Keratinocyte (primary cell): Measurements from ENCODE around the gene TBC1D19.

Experiments used
- EZH2 ChIP-seq: IDR thresholded peaks from one replicate; pipeline ENCODE4 v1.6.1; 2012; ENCODE audit warnings: inconsistent platforms, mild to moderate bottlenecking, low read length, moderate library complexity
- TF ChIP-seq, protein P1 (sequence below), 3 experiments: IDR thresholded peaks in 1 of 3; conservative IDR thresholded peaks in 1 of 3; optimal IDR thresholded peaks in 1 of 3; 2 replicates in 2 of 3; 3 replicates in 1 of 3; pipeline versions ENCODE3 to v1.5.1; 2011; ENCODE audit warnings: low read length in 3 of 3, mild to moderate bottlenecking in 3 of 3, moderate library complexity in 2 of 3, control low read depth in 1 of 3, inconsistent platforms in 1 of 3; ENCODE audit not compliant: insufficient read depth in 2 of 3; ENCODE audit errors: extremely low read depth in 1 of 3

DNA sequence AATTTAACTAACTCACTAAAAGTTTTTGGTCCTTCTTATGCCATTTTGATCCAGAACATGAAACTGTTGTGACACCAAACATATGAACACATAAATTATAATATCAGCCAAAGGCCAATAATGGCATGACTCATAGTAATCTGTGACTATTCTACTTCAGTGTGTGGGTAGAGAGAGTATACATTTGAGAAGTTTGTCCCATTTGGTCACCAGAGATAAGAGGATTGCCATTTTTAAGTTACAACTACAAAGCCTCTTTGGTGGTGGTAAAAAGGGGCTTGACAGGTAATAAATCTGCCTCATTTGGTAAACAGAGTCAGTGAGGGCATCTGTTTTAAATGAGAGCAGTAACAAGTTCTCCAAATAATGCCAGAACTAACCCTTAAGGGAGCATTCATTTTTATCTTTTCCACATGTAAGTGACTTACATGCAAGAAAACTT, 117.9 kb downstream of the TBC1D19 start:
- TF ChIP-seq, protein P1, sequence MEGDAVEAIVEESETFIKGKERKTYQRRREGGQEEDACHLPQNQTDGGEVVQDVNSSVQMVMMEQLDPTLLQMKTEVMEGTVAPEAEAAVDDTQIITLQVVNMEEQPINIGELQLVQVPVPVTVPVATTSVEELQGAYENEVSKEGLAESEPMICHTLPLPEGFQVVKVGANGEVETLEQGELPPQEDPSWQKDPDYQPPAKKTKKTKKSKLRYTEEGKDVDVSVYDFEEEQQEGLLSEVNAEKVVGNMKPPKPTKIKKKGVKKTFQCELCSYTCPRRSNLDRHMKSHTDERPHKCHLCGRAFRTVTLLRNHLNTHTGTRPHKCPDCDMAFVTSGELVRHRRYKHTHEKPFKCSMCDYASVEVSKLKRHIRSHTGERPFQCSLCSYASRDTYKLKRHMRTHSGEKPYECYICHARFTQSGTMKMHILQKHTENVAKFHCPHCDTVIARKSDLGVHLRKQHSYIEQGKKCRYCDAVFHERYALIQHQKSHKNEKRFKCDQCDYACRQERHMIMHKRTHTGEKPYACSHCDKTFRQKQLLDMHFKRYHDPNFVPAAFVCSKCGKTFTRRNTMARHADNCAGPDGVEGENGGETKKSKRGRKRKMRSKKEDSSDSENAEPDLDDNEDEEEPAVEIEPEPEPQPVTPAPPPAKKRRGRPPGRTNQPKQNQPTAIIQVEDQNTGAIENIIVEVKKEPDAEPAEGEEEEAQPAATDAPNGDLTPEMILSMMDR (optimal IDR thresholded peaks at IDR 0.05 in 1 of 3, IDR thresholded peaks at IDR 0.05 in 1 of 3, conservative IDR thresholded peaks at IDR 0.05 in 1 of 3; ENCODE audit: extremely low read depth in 1 of 3, insufficient read depth in 2 of 3, low read length in 3 of 3) = no peak
- no peak for TF ChIP-seq EZH2
